Measurements from ENCODE around the gene GANC. TPM values are rescaled to one million over a fixed set of nuclear protein-coding genes. Genes with fewer than 3 reads are reported as not detected.

GANC gene
- polyA plus RNA-seq, 2 of the 4 experiments (the other 2 are of a cell fraction): 8.0 to 9.4 TPM

DNA sequence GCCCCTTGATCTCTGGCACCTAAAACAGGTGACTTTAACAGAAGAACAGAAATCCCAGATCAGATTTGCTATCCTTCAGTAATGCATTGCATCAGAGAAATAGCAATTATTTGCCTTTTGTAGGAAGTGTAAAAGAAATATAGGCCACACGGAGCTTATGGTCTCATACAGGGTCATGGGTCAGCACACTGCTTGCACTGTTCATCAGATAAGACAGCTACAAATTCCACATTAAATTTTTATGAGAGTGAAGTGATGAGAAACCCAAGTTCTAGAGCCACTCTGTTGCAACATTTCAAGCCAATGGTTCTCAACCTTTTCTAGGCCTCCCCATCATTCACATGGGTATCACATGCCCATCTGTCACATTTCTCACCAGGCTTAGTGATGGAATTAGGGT, 33.7 kb downstream of the GANC start:
- DNase-seq (ENCODE audit: low read depth in 1 of 2, low spot score in 1 of 2) (no peak), FAIRE-seq (no peak), ATAC-seq (no peak)
- TF ChIP-seq POLR2AphosphoS2 (conservative IDR thresholded peaks at IDR 0.05; ENCODE audit: low read length) (no peak), CBX8 (IDR thresholded peaks at IDR 0.05) (no peak), CHD2 (IDR thresholded peaks at IDR 0.05; ENCODE audit: low read length, partially characterized antibody) (no peak), PHF8 (IDR thresholded peaks at IDR 0.05; ENCODE audit: borderline replicate concordance, low read depth) (no peak), CBX2 (IDR thresholded peaks at IDR 0.05; ENCODE audit: borderline replicate concordance, low read depth) (no peak), CEBPB (IDR thresholded peaks at IDR 0.05) (no peak), GATA3 (IDR thresholded peaks at IDR 0.05; ENCODE audit: borderline replicate concordance) (no peak), EP300 (IDR thresholded peaks at IDR 0.05) (no peak), NR3C1 (IDR thresholded peaks at IDR 0.05) (no peak), ZNF302 (CRISPR knock-in tag; IDR thresholded peaks at IDR 0.05) (no peak), NPAS2 (CRISPR knock-in tag; IDR thresholded peaks at IDR 0.05; ENCODE audit: borderline replicate concordance) (no peak), MYC (IDR thresholded peaks at IDR 0.05; ENCODE audit: borderline replicate concordance, low read length) (no peak), POLR2A (IDR thresholded peaks at IDR 0.05; ENCODE audit: low read length) (no peak), SREBF2 (IDR thresholded peaks at IDR 0.05) (no peak), HEYL (CRISPR knock-in tag; IDR thresholded peaks at IDR 0.05) (no peak), JUN (IDR thresholded peaks at IDR 0.05) (no peak), RNF2 (IDR thresholded peaks at IDR 0.05; ENCODE audit: borderline replicate concordance, low read depth) (no peak)
- Histone ChIP-seq H3K9me3 (no peaks in the 10 kb centered on the region), H3K4me3 (no peak overlapping the region), H3K4me1 (no peaks in the 10 kb centered on the region), H3K27ac (no peak overlapping the region), H3K4me2 (no peak overlapping the region)
- WGBS (ENCODE audit: missing lambda C conversion rate): 74% methylated on average over 1 of the region's 1 CpG
- ChIA-PET POLR2A (no interaction called here), CTCF (no interaction called here)

- DNase-seq (ENCODE audit: low read depth in 1 of 2, low spot score in 1 of 2) (no peak), ATAC-seq (no peak), FAIRE-seq (no peak)
- H3K9me3 ChIP-seq: no peaks in the 10 kb centered on the region
- no peak for TF ChIP-seq PHF8 (IDR thresholded peaks at IDR 0.05; ENCODE audit: borderline replicate concordance, low read depth)
- no peak for TF ChIP-seq RAD21 (conservative IDR thresholded peaks at IDR 0.05 in 1 of 2, IDR thresholded peaks at IDR 0.05 in 1 of 2)
- TF ChIP-seq TFCP2L1 (CRISPR knock-in tag; IDR thresholded peaks at IDR 0.05): no peak
- TF ChIP-seq KDM1A (IDR thresholded peaks at IDR 0.05; ENCODE audit: low read depth): no peak
- TF ChIP-seq JUN (IDR thresholded peaks at IDR 0.05): no peak
- TF ChIP-seq, protein P1, sequence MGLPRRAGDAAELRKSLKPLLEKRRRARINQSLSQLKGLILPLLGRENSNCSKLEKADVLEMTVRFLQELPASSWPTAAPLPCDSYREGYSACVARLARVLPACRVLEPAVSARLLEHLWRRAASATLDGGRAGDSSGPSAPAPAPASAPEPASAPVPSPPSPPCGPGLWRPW (IDR thresholded peaks at IDR 0.05): no peak
- TF ChIP-seq, protein P2, sequence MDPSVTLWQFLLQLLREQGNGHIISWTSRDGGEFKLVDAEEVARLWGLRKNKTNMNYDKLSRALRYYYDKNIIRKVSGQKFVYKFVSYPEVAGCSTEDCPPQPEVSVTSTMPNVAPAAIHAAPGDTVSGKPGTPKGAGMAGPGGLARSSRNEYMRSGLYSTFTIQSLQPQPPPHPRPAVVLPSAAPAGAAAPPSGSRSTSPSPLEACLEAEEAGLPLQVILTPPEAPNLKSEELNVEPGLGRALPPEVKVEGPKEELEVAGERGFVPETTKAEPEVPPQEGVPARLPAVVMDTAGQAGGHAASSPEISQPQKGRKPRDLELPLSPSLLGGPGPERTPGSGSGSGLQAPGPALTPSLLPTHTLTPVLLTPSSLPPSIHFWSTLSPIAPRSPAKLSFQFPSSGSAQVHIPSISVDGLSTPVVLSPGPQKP (IDR thresholded peaks at IDR 0.05; ENCODE audit: low read depth, low read length): no peak
- TF ChIP-seq CBX2 (IDR thresholded peaks at IDR 0.05; ENCODE audit: borderline replicate concordance, low read depth): no peak
- TF ChIP-seq GATA3 (IDR thresholded peaks at IDR 0.05; ENCODE audit: borderline replicate concordance): no peak
- no peak for TF ChIP-seq RFX5 (IDR thresholded peaks at IDR 0.05)
- no peak for TF ChIP-seq EHF (CRISPR knock-in tag; IDR thresholded peaks at IDR 0.05)
- no peak for TF ChIP-seq REST (IDR thresholded peaks at IDR 0.05)
- TF ChIP-seq, protein P3, sequence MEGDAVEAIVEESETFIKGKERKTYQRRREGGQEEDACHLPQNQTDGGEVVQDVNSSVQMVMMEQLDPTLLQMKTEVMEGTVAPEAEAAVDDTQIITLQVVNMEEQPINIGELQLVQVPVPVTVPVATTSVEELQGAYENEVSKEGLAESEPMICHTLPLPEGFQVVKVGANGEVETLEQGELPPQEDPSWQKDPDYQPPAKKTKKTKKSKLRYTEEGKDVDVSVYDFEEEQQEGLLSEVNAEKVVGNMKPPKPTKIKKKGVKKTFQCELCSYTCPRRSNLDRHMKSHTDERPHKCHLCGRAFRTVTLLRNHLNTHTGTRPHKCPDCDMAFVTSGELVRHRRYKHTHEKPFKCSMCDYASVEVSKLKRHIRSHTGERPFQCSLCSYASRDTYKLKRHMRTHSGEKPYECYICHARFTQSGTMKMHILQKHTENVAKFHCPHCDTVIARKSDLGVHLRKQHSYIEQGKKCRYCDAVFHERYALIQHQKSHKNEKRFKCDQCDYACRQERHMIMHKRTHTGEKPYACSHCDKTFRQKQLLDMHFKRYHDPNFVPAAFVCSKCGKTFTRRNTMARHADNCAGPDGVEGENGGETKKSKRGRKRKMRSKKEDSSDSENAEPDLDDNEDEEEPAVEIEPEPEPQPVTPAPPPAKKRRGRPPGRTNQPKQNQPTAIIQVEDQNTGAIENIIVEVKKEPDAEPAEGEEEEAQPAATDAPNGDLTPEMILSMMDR (IDR thresholded peaks at IDR 0.05): no peak
- no peak for TF ChIP-seq MAFK (IDR thresholded peaks at IDR 0.05; ENCODE audit: partially characterized antibody)
- no peak overlapping the region for H3K4me3 ChIP-seq
- H3K4me2 ChIP-seq: no peak overlapping the region
- H3K4me1 ChIP-seq: no peaks in the 10 kb centered on the region
- H3K27ac ChIP-seq: no peak overlapping the region
- ChIA-PET CTCF (interaction anchor here (1.4 kb wide), 1 partner anchor 15 kb away, joined by 3 read pairs; no protein-coding TSS in a partner anchor), POLR2A (no interaction called here)
- WGBS (ENCODE audit: missing lambda C conversion rate): 45% methylated on average over 3 of the region's 3 CpGs
These were observed 40.5 kb downstream of the GANC start for GRCh38 chr15:42313463-42313862.

Data from A549 (cell line).